ENCODE measurements around the gene HAPSTR1.

DNA sequence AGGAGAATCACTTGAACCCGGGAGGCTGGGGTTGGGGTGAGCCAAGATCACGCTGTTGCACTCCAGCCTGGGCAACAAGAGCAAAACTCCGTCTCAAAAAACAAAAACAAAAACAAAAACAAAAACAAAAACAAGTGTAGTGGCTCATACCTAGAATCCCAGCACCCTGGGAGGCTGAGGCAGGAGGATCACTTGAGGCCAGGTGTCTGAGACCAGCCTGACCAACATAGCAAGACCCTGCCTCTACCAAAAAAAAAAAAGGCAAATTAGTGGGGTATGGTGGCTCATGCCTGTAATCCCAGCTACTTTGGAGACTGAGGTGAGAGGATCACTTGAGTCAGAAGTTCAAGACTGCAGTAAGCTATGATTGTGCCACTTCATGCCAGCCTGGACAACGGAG lies 26.4 kb upstream of the HAPSTR1 start:
- TF ChIP-seq CTCF (IDR thresholded peaks at IDR 0.05; ENCODE audit: control extremely low read depth in 1 of 3, insufficient read depth in 1 of 3, low read depth in 1 of 3, low read length in 3 of 3) (no peak), JUND (IDR thresholded peaks at IDR 0.05; ENCODE audit: low read length) (no peak), ZNF274 (IDR thresholded peaks at IDR 0.05; ENCODE audit: borderline replicate concordance, extremely low read depth, low read length) (no peak), YY1 (IDR thresholded peaks at IDR 0.05; ENCODE audit: low read depth, low read length) (no peak), NRF1 (IDR thresholded peaks at IDR 0.05; ENCODE audit: low read depth, low read length) (no peak), PHF8 (conservative IDR thresholded peaks at IDR 0.05; ENCODE audit: low read depth, low read length) (no peak), TCF12 (IDR thresholded peaks at IDR 0.05; ENCODE audit: low read depth, low read length) (no peak), EZH2 (IDR thresholded peaks at IDR 0.05; ENCODE audit: low read depth, low read length, severe bottlenecking) (no peak), POLR2A (IDR thresholded peaks at IDR 0.05; ENCODE audit: control extremely low read depth in 1 of 2, low read depth in 2 of 2, low read length in 2 of 2) (no peak), CEBPB (IDR thresholded peaks at IDR 0.05; ENCODE audit: low read depth, low read length) (no peak), EP300 (IDR thresholded peaks at IDR 0.05; ENCODE audit: borderline replicate concordance in 1 of 2, low read depth in 2 of 2, low read length in 2 of 2) (no peak)

Data from H1 (cell line).